Stimulated activated CD4-positive, alpha-beta T cell treated with anti-CD3 and anti-CD28 coated beads, TNF-alpha, amount 100 ng/mL, for 24 hours (primary cell): Measurements from ENCODE around the gene DNAH7.

Experiments
- DNase-seq, 3 experiments: peaks; one replicate each; pipeline ENCODE4 v3.0.0-alpha.2; 2020; ENCODE audit warnings: low read depth in 3 of 3

Gene DNAH7

DNA sequence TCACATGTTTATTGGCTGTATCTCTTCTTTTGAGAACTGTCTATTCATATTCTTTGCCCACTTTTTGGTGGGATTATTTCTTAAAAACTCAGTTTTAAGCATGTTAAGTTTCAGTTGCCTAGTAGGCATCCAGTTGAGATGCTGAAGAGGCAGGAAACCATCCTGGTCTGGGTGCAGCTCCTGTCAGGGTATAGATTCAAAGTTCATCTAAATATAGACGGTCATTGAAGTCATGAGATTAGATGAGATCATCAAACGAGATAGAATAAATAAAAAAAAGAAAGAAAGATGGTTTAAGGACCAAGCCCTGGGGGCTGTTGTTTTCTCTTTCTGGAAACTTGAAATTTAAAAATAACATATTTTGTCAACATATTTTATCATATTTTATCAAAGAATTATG is 9.2 kb upstream of the DNAH7 start:
- no peak for DNase-seq

DNA sequence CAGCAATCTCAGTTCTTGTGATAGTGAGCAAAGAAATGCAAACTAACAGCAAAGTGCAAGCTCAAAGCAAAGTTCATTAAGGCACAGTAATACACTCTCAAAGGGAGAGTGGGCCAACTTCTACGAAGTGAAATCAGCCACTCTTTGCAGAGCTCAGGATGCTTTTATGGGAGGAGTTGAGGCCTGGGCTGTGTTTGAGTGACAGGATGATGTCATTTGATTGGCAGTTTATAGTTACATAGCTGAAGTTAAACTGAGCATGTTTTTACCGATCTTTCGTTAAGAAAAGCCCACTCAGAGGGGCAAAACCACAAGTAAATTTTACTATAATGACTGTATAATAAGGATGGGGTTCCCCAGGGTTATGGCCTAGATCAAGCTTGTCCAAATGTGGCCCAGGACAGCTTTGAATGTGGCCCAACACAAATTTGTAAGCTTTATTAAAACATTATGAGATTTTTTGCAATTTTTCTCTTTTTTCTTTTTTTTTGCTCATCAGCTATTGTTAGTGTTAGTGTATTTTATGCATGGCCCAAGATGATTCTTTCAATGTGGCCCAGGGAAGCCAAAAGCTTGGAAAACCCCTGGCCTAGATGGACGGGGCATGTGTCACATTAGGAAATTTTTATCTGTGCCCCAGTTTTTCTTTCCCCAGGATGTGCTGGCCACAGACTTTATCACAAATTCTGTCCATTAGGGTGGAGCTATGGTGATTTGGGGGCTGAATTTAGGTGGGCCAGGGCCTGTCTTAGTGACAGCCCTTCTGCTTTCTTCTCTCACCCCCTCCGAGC is 8.3 kb upstream of the DNAH7 start:
- no peak for DNase-seq

DNA sequence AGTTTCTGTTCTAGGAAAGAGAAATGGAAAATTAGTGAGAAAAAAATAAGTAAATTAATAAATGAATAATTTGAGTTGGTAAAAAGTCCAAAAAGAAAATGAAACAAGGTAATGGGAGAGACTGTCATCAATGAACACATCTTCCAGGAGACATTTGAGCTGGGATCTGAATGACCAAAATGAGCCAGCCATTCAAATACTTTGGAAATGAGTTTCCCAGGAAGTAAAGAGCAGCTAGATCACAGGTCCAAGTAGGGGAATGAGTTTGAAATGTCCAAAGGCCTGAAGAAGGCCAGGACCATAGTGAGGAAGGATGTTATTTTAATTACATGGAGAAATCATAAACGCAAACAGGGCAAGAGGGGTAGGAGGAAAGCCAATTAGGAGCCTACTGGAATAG is 6.6 kb upstream of the DNAH7 start:
- DNase-seq, result no peak

- DNase-seq, result no peak
These were observed 6.0 kb upstream of the DNAH7 start for GRCh38 chr2:196074631-196075030.

DNA sequence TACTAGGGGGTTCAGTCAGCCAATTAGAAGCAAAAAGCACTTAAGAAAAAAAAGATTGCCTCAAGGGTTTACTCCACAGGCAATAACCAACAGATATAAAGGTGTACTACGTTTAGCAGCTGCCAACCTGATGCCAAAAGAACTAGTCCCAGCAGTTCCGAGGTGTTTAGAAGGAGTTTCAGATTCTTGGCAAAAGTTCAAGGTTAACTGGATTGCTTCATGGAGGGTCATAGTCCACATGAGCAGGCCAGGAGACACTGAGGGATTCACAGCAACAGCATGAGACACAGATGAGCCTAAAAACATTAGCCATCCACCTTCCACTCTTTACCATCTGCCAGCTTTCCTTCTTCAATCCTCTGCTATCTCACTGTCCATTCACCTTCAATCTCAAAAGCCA is 4.9 kb upstream of the DNAH7 start:
- no peak for DNase-seq

GRCh38 chr2:196067088-196067382 is 1.6 kb downstream of the DNAH7 start:
- no peak for DNase-seq

DNA sequence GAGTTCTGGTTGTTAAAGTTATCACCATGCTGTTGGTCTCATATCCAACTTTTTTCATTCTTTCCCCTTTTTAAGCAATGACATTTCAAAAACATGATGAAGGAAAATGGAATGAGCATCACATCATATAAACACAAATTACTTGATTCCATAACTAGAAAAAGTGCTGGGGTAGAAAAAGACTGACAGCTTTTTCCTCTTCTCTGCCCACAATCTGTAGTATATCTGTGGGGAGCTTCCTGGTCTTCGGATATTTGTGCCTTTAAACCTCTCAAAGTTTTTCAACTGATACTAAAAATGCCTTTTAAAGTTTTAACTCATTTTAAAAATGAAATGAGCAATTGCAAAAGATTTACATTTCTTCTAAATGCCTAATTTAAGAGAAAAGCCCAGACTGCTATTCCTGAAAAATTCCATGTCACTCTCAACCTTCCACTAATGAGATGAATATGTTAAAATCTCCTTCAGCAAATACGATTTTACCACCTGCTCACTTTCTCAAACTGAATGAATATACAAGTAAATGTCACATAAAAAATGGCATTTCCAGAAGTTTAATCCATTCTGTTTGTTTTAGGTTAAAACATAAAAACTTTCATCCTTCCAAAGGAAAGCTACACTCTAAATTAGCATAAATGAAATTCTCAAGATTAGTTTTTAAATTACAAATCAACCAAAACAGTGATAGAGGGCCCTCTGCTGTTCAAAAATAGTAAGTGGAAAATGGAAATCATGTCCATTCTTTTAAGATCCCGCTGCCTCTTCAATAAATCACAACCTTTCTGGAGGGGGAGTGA is 2.1 kb downstream of the DNAH7 start:
- no peak for DNase-seq

- DNase-seq, result no peak
These were observed 4.9 kb downstream of the DNAH7 start for GRCh38 chr2:196063773-196064172.

DNA sequence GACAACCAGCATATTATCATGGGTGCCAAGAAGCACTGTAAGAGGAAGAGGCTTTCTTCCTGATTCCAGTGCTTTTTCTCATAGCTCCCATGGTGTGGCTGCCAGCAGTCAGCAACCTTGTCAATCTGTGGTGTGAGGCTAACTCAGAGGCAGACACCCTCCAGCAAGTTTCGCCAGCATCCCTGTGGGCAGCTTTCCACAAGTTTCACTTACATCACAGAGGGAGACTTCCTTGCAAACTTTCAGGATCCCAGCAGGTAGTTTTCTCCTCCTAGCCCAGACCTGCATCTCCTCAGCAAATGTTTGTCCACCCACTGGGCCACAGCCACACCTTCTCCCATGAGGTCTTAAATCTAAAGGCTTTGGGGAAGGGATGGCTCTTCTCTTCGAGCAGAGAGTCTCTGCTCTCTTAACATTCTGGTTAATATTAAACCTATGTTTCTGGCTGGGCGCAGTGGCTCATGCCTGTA is 9.1 kb downstream of the DNAH7 start:
- DNase-seq, result no peak

- DNase-seq, result no peak
These were observed 14.0 kb downstream of the DNAH7 start for GRCh38 chr2:196054631-196055030.

DNA sequence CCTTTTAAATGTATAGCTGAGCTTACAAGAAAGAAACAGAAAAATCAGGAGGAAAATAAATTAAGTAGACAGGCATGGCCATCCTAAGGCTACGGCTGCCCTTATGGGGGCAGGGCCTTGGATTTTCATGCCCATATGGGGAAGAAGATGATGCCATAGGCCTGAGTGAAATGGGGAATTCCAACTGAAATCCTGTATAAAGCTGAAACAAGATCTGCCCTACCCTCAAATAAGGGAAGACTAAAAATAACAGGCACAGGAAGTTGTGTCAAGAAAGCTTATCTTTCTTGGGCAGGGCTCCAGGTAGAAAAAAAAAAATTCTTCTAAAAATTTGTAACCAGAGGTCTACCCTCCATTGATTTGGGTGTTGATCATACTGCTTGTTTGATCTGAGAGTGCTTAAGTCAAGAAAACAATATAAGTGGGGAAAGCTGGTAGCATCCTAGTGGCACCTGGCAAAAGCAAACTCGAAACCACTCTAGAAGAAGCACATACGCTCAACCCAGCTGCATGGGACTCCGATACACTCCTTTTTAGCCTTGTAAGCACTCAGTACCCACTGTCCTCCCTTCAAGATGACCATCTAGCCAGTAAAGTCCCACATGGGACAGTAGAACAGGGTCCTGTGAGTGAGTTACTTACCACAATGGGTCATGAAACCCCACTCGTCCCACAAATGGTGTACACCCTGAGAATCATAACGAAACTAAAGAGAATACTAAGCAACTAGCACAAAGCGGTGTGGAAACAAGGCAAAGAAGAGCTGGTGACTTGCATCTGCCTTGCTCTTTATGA is 22.3 kb downstream of the DNAH7 start:
- no peak for DNase-seq

- DNase-seq, result no peak
These were observed 26.9 kb downstream of the DNAH7 start for GRCh38 chr2:196041786-196042185.

DNA sequence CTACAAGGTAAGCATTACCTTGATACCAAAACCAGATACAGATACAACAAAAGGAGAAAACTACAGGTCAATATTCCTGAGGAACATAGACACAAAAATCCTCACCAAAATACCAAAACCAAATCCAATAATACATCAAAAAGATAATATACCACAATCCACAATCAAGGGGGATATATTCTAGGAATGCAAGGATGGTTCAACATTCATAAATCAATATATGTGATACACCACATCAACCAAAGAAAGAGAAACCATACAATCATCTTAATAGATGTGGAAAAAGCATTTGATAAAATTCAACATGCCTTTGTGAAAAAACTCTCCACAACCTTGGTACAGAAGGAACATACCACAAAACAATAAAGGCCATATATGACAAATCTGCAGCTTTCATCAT is 28.4 kb downstream of the DNAH7 start:
- no peak for DNase-seq

DNA sequence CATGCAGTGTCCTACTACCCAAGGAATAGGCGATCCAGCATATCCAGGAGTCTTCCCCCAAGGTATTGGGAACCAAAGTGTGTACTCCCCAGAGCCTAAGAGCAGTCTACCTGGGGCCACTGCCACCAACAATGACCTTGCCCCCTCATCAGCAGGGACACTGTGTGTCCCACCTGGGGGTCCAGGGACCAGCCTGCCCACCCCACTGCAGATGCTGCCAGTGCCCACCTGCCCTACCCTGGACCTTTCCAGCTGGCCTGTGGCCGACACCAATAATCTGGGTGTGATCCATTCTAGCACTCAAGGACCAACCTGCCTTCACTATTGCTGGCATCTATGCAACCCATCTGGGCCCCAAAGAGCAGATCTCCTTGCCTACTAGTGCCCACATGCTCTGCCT is 32.2 kb downstream of the DNAH7 start:
- DNase-seq, result no peak

DNA sequence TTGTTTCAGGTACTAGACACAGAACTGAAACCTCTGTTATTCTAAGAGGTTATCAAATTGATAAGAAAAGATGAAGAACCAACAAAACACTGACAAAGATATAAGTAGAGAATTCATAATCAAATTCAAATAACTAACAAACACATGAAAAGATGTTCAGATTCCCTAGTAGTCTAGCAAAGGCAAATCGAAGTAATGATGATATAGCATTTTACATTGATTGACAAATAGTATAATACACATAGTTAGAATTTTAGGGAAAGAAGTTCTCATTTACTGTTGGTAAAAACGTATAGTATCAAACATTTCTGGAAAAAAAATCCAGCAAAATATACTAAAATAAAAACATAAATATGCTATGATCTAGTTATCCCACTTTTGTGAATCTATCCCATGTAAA is 50.6 kb downstream of the DNAH7 start:
- no peak for DNase-seq

GRCh38 chr2:196012314-196012713 is 56.3 kb downstream of the DNAH7 start:
- DNase-seq, result no peak

GRCh38 chr2:196000551-196000950 is 68.1 kb downstream of the DNAH7 start:
- DNase-seq, result no peak

- DNase-seq, result no peak
These were observed 70.6 kb downstream of the DNAH7 start for GRCh38 chr2:195998070-195998469.

GRCh38 chr2:195995499-195995898 is 73.1 kb downstream of the DNAH7 start:
- no peak for DNase-seq

DNA sequence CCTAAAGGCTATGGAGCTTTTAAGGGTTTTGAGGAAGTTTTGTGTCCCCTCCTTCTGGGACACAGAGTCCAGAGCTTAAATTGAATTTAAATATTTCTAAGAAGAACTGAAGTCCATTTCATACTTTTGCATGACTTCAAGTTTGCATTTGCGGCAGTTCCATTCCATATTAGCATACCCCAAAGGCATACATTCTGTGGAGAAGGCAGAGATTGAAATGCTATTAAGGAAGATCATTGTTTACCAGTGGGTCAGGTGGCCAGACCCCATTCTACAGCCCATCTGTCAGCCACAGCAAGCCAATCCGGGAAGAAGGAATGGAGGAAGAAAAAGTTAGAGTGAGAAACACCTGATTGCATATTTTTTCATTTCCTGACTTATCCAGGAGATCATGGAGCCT is 75.0 kb downstream of the DNAH7 start:
- DNase-seq, result no peak

DNA sequence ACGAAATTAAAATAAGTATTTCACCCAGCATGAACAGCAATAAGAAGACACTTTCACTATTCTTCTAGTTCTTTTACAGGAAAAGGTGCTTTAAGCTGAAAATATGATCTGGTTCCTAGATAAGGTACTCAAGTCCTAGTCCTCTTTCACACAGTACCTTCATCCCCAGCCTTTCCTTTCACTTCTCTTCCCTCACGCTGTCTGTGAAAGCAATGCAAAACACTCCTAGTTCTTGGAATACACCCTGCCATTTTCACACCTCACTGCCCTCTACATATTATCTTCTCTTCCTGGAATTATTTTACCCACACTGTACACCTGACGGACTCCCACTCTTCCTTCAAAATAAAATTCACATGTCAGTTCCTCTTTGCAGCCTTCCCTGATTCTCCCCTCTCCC is 82.9 kb downstream of the DNAH7 start:
- no peak for DNase-seq

GRCh38 chr2:195984923-195985726 is 83.5 kb downstream of the DNAH7 start:
- DNase-seq, result no peak
